ENCODE results near the gene PBXIP1.
A peak's percentile ranks its signal among the peaks of the same experiment; 100 is the strongest.
"Not testable (repeated sequence)": the region's sequence is repeated elsewhere in the genome, so short reads cannot be mapped to it uniquely, and the experiment has no call there.

PBXIP1 gene

DNA sequence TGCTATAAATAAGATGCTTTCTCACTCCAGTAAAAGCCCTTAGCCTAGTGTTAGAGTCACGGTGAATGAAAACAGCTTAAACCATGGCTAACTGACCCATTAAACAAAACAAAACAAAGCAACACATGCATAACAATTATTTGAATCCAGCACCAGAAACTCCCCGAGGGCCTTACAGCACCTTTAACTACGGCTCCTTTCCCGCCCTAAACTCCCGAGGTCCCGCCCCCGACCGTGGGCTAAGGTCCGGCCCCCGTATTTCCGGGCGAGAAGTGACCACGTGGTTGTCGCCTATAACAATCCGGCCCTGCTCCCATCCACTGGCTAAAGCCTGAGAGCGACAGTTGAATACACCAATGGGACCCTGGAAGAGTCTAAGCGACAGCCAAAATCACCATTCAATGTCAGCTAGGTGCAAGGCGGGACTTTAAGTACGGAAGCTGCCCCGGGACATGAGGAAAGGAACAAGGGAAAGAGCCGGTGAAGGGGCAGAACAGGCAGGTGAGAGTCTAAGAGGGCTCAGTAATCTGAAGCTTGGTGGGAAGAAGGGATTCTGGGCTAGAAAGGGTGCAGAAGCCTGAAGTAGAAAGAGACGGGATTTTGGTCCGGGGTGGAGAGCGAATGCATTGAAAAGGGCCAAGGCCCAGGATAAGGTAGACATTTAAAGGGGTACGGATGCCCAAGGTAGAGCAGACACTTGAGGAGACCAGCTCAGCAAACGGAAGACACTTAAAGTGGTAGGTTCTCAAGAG lies 27.2 kb upstream of the PBXIP1 start, which contains the start of gene FLAD1:
Gene FLAD1, plus strand, starts transcription at position 448 of the 752 bp plus-strand sequence. CDS start 351 bp downstream, outside the sequence.
- Histone ChIP-seq H3K9ac (ENCODE audit: low read depth in 1 of 2, low read length in 2 of 2) (peak within 1 kb of the TSS; percentile 76 to 92), H3K9me3 (ENCODE audit: control insufficient read depth in 2 of 2, low read length in 2 of 2) (no peaks in the 10 kb centered on the region), H3K4me1 (ENCODE audit: control insufficient read depth in 2 of 2, insufficient read depth in 2 of 2, low read length in 2 of 2) (peaks cover 15% of the 10 kb centered on the region in 2 donors), H3K4me3 (ENCODE audit: low read length in 2 of 2) (peak within 1 kb of the TSS; percentile 83 to 99), H3K27me3 (ENCODE audit: control insufficient read depth in 2 of 2, insufficient read depth in 2 of 2, low read length in 2 of 2) (no peaks in the 10 kb centered on the region), H3K36me3 (ENCODE audit: control insufficient read depth in 2 of 2, insufficient read depth in 2 of 2, low read length in 2 of 2) (peaks cover under 1 to 9% of the 10 kb centered on the region in 2 donors), H3K27ac (ENCODE audit: low read depth in 2 of 2, low read length in 2 of 2) (peak within 1 kb of the TSS; percentile 53 to 66)

DNA sequence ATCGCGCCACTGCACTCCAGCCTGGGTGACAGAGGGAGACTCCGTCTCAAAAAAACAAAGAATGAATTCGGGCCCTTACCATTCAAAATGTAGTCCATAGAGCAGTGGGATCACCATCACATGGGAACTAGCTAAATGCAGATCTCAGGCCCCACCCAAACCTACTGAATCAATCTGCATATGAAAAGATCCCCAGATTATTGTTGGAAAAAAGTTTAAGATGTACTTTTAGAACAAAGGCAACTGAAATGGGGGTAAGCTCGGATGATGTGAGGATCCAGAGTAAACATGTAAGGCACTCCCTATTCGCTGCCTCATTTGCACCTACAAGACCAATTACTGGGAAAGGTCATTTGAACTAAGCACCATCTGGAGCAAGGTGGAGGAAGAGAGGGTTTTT lies 26.4 kb upstream of the PBXIP1 start:
- Histone ChIP-seq H3K27ac (ENCODE audit: low read depth in 2 of 2, low read length in 2 of 2) (peak overlapping the region in 1 of 2 donors; percentile 26), H3K9me3 (ENCODE audit: control insufficient read depth in 2 of 2, low read length in 2 of 2) (no peaks in the 10 kb centered on the region), H3K9ac (ENCODE audit: low read depth in 1 of 2, low read length in 2 of 2) (peak overlapping the region; percentile 31 to 43), H3K4me3 (ENCODE audit: low read length in 2 of 2) (peak overlapping the region; percentile 49 to 99), H3K36me3 (ENCODE audit: control insufficient read depth in 2 of 2, insufficient read depth in 2 of 2, low read length in 2 of 2) (peaks cover 0 to 2% of the 10 kb centered on the region in 2 donors), H3K4me1 (ENCODE audit: control insufficient read depth in 2 of 2, insufficient read depth in 2 of 2, low read length in 2 of 2) (peaks cover 15% of the 10 kb centered on the region in 2 donors), H3K27me3 (ENCODE audit: control insufficient read depth in 2 of 2, insufficient read depth in 2 of 2, low read length in 2 of 2) (no peaks in the 10 kb centered on the region)

DNA sequence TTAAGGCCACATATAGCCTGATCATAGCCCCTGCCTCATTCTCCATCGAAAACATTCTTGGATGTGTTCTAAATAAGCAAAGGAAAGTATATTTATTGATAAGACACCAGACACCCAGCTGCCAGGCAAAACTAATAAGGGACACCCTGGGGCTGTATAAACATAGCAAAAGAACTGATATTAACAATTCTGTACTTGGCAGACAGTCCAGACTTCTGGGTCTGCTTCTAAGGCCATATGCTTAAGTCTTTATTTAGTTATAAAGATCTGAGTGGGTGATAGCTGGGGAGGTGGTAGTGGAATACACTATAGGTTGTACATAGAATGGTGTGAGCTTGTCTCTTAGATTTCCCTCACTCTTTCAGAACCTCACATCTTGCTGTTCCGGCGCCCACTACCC lies 22.5 kb upstream of the PBXIP1 start:
- Histone ChIP-seq H3K9me3 (ENCODE audit: control insufficient read depth in 2 of 2, low read length in 2 of 2) (no peaks in the 10 kb centered on the region), H3K27ac (ENCODE audit: low read depth in 2 of 2, low read length in 2 of 2) (no peak overlapping the region), H3K4me3 (ENCODE audit: low read length in 2 of 2) (no peak overlapping the region), H3K4me1 (ENCODE audit: control insufficient read depth in 2 of 2, insufficient read depth in 2 of 2, low read length in 2 of 2) (peaks cover 13% of the 10 kb centered on the region in 2 donors), H3K27me3 (ENCODE audit: control insufficient read depth in 2 of 2, insufficient read depth in 2 of 2, low read length in 2 of 2) (no peaks in the 10 kb centered on the region), H3K36me3 (ENCODE audit: control insufficient read depth in 2 of 2, insufficient read depth in 2 of 2, low read length in 2 of 2) (no peaks in the 10 kb centered on the region), H3K9ac (ENCODE audit: low read depth in 1 of 2, low read length in 2 of 2) (no peak overlapping the region)

DNA sequence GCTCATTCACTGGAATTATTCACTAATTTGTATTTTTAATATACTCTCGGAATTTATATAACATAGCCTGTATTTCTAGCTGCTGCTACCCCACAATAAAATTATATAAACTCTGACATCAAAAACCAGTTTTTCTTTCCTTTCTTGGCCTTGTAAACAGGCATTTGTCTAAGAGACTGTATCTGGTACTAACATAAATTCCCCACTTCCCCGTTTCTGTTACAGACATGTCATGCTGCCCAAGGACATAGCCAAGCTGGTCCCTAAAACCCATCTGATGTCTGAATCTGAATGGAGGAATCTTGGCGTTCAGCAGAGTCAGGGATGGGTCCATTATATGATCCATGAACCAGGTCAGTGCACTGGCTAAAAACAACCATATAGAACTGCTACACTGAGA lies 21.9 kb upstream of the PBXIP1 start:
- H3K36me3 ChIP-seq (ENCODE audit: control insufficient read depth in 2 of 2, insufficient read depth in 2 of 2, low read length in 2 of 2); H3K9ac ChIP-seq (ENCODE audit: low read depth in 1 of 2, low read length in 2 of 2); H3K27me3 ChIP-seq (ENCODE audit: control insufficient read depth in 2 of 2, insufficient read depth in 2 of 2, low read length in 2 of 2); H3K9me3 ChIP-seq (ENCODE audit: control insufficient read depth in 2 of 2, low read length in 2 of 2); H3K4me3 ChIP-seq (ENCODE audit: low read length in 2 of 2); H3K27ac ChIP-seq (ENCODE audit: low read depth in 2 of 2, low read length in 2 of 2): not testable (repeated sequence)
- H3K4me1 ChIP-seq (ENCODE audit: control insufficient read depth in 2 of 2, insufficient read depth in 2 of 2, low read length in 2 of 2) = peaks cover 17 to 19% of the 10 kb centered on the region in 2 donors

DNA sequence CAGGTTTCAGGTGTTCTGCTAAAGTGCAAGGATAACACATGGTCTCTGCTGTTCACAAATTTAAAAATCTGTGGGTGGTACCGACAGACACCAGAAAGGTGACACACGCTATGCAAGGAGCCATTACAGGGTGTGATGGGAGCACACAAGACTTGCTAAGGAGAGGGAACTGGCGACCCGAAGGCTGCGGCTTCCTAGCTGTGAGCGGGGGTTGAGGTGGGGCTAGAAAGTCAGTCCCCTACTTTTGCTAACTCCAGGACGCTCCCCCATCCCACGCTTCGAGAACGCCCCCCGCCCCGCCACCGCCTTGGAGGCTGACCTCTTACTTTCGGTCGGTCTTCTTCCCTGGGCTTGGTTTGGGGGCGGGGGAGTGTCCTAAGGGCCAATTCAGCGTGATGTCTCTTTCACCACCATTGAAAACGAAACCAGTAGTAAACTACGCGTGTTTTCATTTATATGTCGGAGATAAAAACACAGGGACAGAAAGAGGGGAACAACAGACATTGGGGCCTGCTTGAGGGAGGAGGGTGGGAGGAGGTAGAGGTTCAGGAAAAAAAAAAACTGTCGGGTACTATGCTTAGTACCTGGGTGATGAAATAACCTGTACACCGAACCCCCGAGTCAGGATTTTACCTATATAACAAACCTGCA lies 19.6 kb upstream of the PBXIP1 start:
- peaks cover 0 to 5% of the 10 kb centered on the region in 2 donors for H3K36me3 ChIP-seq (ENCODE audit: control insufficient read depth in 2 of 2, insufficient read depth in 2 of 2, low read length in 2 of 2)
- peak overlapping the region; percentile 76 to 96 for H3K4me3 ChIP-seq (ENCODE audit: low read length in 2 of 2)
- H3K27me3 ChIP-seq (ENCODE audit: control insufficient read depth in 2 of 2, insufficient read depth in 2 of 2, low read length in 2 of 2) = no peaks in the 10 kb centered on the region
- H3K9me3 ChIP-seq (ENCODE audit: control insufficient read depth in 2 of 2, low read length in 2 of 2) = no peaks in the 10 kb centered on the region
- peaks cover 31 to 36% of the 10 kb centered on the region in 2 donors for H3K4me1 ChIP-seq (ENCODE audit: control insufficient read depth in 2 of 2, insufficient read depth in 2 of 2, low read length in 2 of 2)
- peak overlapping the region; percentile 88 to 92 for H3K27ac ChIP-seq (ENCODE audit: low read depth in 2 of 2, low read length in 2 of 2)
- peak overlapping the region; percentile 74 to 79 for H3K9ac ChIP-seq (ENCODE audit: low read depth in 1 of 2, low read length in 2 of 2)

DNA sequence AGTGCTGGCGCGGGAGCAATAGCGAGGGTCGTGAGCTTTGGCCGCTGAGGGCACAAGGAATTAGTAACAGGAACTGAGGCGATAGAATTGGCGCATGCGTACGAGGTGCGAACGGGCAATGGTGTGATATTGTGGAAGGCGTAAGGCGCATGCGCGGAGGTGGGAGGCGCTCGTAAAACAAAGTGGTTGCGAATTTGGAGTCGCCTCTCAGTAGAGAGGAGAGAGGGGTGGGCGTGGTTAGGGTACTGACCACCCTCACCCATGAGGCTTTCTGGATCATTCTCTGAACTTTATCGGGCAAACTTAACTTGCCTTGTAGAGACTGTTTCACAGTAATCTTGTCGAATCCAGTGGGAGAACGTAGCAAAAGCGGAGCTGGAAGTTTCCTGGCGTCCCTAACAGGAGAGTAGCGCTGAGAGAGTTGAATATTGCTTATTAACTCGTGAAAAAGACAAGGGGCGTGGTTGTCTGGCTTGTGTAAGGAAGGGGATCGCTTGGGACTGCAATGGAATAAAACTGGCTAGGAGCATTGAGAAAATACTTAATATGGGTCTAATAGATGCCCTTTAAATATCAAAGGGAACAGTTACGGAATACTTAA lies 19.0 kb upstream of the PBXIP1 start:
- Histone ChIP-seq H3K36me3 (ENCODE audit: control insufficient read depth in 2 of 2, insufficient read depth in 2 of 2, low read length in 2 of 2) (peaks cover 0 to 7% of the 10 kb centered on the region in 2 donors), H3K4me3 (ENCODE audit: low read length in 2 of 2) (peak overlapping the region; percentile 76 to 96), H3K9me3 (ENCODE audit: control insufficient read depth in 2 of 2, low read length in 2 of 2) (no peaks in the 10 kb centered on the region), H3K4me1 (ENCODE audit: control insufficient read depth in 2 of 2, insufficient read depth in 2 of 2, low read length in 2 of 2) (peaks cover 31 to 40% of the 10 kb centered on the region in 2 donors), H3K27ac (ENCODE audit: low read depth in 2 of 2, low read length in 2 of 2) (peak overlapping the region; percentile 88 to 92), H3K9ac (ENCODE audit: low read depth in 1 of 2, low read length in 2 of 2) (peak overlapping the region; percentile 74 to 79), H3K27me3 (ENCODE audit: control insufficient read depth in 2 of 2, insufficient read depth in 2 of 2, low read length in 2 of 2) (no peaks in the 10 kb centered on the region)

DNA sequence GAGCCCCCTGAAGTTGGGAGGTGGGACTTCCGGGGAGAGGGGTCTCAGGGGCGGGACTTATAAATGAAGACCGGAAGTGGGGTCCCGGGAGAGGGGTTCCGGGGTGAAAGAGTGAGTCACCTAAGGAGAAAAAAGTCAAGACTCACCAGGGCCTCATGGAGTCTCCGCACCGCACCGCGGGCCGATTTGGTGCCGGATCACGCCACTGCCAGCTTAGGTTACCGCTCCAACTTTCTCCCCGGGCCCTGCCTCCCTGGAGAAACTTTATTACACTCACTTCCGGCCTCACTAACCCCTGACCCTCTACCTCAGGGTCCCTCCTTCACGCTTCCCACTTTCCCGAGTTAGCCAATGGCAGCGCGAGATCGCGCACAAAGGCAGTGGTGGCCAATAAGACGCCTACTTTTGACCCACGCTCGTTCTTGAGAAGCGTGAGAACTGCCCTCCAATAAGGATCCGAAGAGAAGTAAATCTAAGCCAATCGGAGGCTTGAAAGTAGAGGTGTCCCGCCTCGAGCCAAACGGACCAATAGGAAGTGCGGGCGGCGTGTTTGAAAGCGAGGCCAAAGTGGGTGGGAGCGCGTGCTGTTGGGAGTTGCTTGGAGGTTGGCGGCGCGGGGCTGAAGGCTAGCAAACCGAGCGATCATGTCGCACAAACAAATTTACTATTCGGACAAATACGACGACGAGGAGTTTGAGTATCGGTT lies 18.4 kb upstream of the PBXIP1 start, which contains the start of gene CKS1B:
Gene CKS1B, plus strand, starts transcription at position 580 of the 706 bp plus-strand sequence. Its CDS starts 65 bp downstream, at position 645.
- Histone ChIP-seq H3K36me3 (ENCODE audit: control insufficient read depth in 2 of 2, insufficient read depth in 2 of 2, low read length in 2 of 2) (peaks cover 0 to 10% of the 10 kb centered on the region in 2 donors), H3K4me3 (ENCODE audit: low read length in 2 of 2) (peak within 1 kb of the TSS; percentile 96 to 97), H3K9me3 (ENCODE audit: control insufficient read depth in 2 of 2, low read length in 2 of 2) (no peaks in the 10 kb centered on the region), H3K9ac (ENCODE audit: low read depth in 1 of 2, low read length in 2 of 2) (peak within 1 kb of the TSS; percentile 79 to 99), H3K4me1 (ENCODE audit: control insufficient read depth in 2 of 2, insufficient read depth in 2 of 2, low read length in 2 of 2) (peaks cover 31 to 40% of the 10 kb centered on the region in 2 donors), H3K27ac (ENCODE audit: low read depth in 2 of 2, low read length in 2 of 2) (peak within 1 kb of the TSS; percentile 99), H3K27me3 (ENCODE audit: control insufficient read depth in 2 of 2, insufficient read depth in 2 of 2, low read length in 2 of 2) (no peaks in the 10 kb centered on the region)

DNA sequence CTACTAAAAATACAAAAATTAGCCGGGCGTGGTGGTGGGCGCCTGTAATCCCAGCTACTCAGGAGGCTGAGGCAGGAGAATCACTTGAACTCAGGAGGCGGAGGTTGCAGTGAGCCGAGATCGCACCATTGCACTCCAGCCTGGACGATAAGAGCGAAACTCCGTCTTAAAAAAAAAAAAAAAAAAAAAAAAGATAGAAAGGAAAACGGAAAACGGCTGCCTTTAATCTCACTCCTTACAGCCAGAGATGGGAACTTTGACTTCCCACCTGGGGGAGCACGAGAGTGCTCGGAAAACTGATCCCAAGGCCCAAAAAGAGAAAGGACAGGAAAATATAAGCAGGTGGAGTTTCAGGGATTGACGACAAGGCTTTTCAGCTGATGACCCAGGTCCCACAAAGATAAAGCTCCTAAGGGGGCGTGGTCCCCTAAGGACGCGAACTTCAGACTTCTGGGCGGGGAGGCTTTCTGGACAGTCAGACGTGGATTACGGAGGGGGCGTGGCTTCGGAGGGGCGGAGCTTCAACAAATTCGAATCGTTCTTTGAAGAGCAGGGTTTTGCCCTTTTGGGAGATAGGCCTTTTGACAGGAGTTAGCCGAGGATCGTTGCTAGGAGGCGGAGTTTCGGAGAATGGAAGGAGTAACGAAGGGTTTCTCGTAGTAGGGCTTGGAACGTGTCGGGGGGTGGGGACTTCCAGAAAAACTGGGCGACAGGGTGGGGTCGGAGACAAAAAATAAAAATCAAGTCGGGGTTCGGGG lies 17.6 kb upstream of the PBXIP1 start:
- Histone ChIP-seq H3K9ac (ENCODE audit: low read depth in 1 of 2, low read length in 2 of 2) (peak overlapping the region; percentile 79 to 99), H3K9me3 (ENCODE audit: control insufficient read depth in 2 of 2, low read length in 2 of 2) (no peaks in the 10 kb centered on the region), H3K4me1 (ENCODE audit: control insufficient read depth in 2 of 2, insufficient read depth in 2 of 2, low read length in 2 of 2) (peaks cover 31 to 40% of the 10 kb centered on the region in 2 donors), H3K4me3 (ENCODE audit: low read length in 2 of 2) (peak overlapping the region; percentile 96 to 97), H3K36me3 (ENCODE audit: control insufficient read depth in 2 of 2, insufficient read depth in 2 of 2, low read length in 2 of 2) (peaks cover 2 to 17% of the 10 kb centered on the region in 2 donors), H3K27me3 (ENCODE audit: control insufficient read depth in 2 of 2, insufficient read depth in 2 of 2, low read length in 2 of 2) (no peaks in the 10 kb centered on the region), H3K27ac (ENCODE audit: low read depth in 2 of 2, low read length in 2 of 2) (peak overlapping the region; percentile 99)
